Stimulated activated CD8-positive, alpha-beta memory T cell treated with anti-CD3 and anti-CD28 coated beads, Interleukin-15, amount 100 ng/mL, for 4 hours (primary cell): ENCODE results near the gene PRELID1.
A peak's percentile ranks its signal among the peaks of the same experiment; 100 is the strongest.
"Not testable (repeated sequence)": the region's sequence is repeated elsewhere in the genome, so short reads cannot be mapped to it uniquely, and the experiment has no call there.

Experiments used
- DNase-seq, 2 donors: peaks; one replicate each; pipeline ENCODE4 v3.0.0-alpha.2; 2020; ENCODE audit warnings: low read depth in 2 of 2

PRELID1 gene

GRCh38 chr5:177299697-177300096 is 3.9 kb upstream of the PRELID1 start:
- no peak for DNase-seq

- peak; percentile 47 to 65 for DNase-seq
These were observed 3.2 kb upstream of the PRELID1 start for GRCh38 chr5:177300236-177300880.

- no peak for DNase-seq
These were observed 2.6 kb upstream of the PRELID1 start for GRCh38 chr5:177300951-177301350.

- DNase-seq = no peak
These were observed 2.0 kb upstream of the PRELID1 start for GRCh38 chr5:177301503-177302165.

GRCh38 chr5:177302354-177303110 is 1.1 kb upstream of the PRELID1 start:
- DNase-seq = no peak

- no peak for DNase-seq
These were observed 359 bp downstream of the PRELID1 start for GRCh38 chr5:177303925-177304391.

- no peak for DNase-seq
These were observed 957 bp downstream of the PRELID1 start for GRCh38 chr5:177304392-177305119.

GRCh38 chr5:177306103-177306640 is 2.6 kb downstream of the PRELID1 start:
- not testable (repeated sequence) for DNase-seq

GRCh38 chr5:177306674-177307543 is 3.3 kb downstream of the PRELID1 start:
- no peak for DNase-seq

GRCh38 chr5:177307544-177308363 is 4.2 kb downstream of the PRELID1 start:
- no peak for DNase-seq

- DNase-seq = no peak
These were observed 5.1 kb downstream of the PRELID1 start for GRCh38 chr5:177308740-177309139.

GRCh38 chr5:177309351-177310191 is 6.0 kb downstream of the PRELID1 start:
- peak in 1 of 2 donors; percentile 41 for DNase-seq

- DNase-seq = no peak
These were observed 6.7 kb downstream of the PRELID1 start for GRCh38 chr5:177310332-177310731.

GRCh38 chr5:177310757-177311391 is 7.3 kb downstream of the PRELID1 start:
- no peak for DNase-seq

- DNase-seq = no peak
These were observed 7.8 kb downstream of the PRELID1 start for GRCh38 chr5:177311392-177311722.

- peak; percentile 87 to 91 for DNase-seq
These were observed 8.4 kb downstream of the PRELID1 start, which contains the start of gene MXD3 for GRCh38 chr5:177311723-177312648. MXD3 (minus strand) TSS chr5:177311898; CDS start chr5:177311830, 68 bp downstream.

GRCh38 chr5:177312649-177313181 is 9.1 kb downstream of the PRELID1 start:
- no peak for DNase-seq
